WTC11 (cell line): Measurements from ENCODE around the gene CERT1. TPM values are rescaled to one million over a fixed set of nuclear protein-coding genes. Genes with fewer than 3 reads are reported as not detected.

ENCODE experiments used
- AFF4 ChIP-seq: sonication (generic); formaldehyde crosslinking; IDR thresholded peaks from 2 replicates; pipeline ENCODE4 v1.8.1; 2023; ENCODE audit warnings: mild to moderate bottlenecking, missing genetic modification reagents, borderline replicate concordance
- ATF2 ChIP-seq: sonication (generic); formaldehyde crosslinking; IDR thresholded peaks from 2 replicates; pipeline ENCODE4 v1.8.1; 2022; ENCODE audit warnings: low read depth, missing genetic modification reagents, borderline replicate concordance
- CDX4 ChIP-seq: fragments of 250-450 bp; sonication (Bioruptor Pico); IDR thresholded peaks from 2 replicates; pipeline ENCODE4 v1.9.0; 2021; ENCODE audit warnings: moderate library complexity, mild to moderate bottlenecking, inconsistent platforms, borderline replicate concordance
- ERG ChIP-seq: fragments of 250-450 bp; sonication (Bioruptor Pico); IDR thresholded peaks from 2 replicates; pipeline ENCODE4 v1.8.0; 2021; ENCODE audit warnings: mild to moderate bottlenecking
- MLX ChIP-seq: sonication (generic); formaldehyde crosslinking; IDR thresholded peaks from 2 replicates; pipeline ENCODE4 v1.8.1; 2023; ENCODE audit warnings: mild to moderate bottlenecking, missing genetic modification reagents, moderate library complexity
- NFYB ChIP-seq: sonication (generic); formaldehyde crosslinking; conservative IDR thresholded peaks from 2 replicates; pipeline ENCODE4 v1.8.0; 2022; ENCODE audit warnings: low read depth, missing genetic modification reagents
- PREB ChIP-seq: sonication (generic); formaldehyde crosslinking; IDR thresholded peaks from 2 replicates; pipeline ENCODE4 v1.8.1; 2022; ENCODE audit warnings: mild to moderate bottlenecking, missing genetic modification reagents, moderate library complexity, borderline replicate concordance
- PRRX2 ChIP-seq: fragments of 250-450 bp; sonication (Bioruptor Pico); IDR thresholded peaks from 2 replicates; pipeline ENCODE4 v1.8.0; 2021; ENCODE audit warnings: mild to moderate bottlenecking
- ZSCAN18 ChIP-seq: fragments of 250-450 bp; sonication (Bioruptor Pico); IDR thresholded peaks from 2 replicates; pipeline ENCODE4 v2.1.2; 2022; ENCODE audit warnings: mild to moderate bottlenecking, moderate library complexity
- total RNA-seq: library from RNA; stranded (reverse); gene quantifications from 3 replicates; pipeline ENCODE4 v1.2.3, GENCODE V29; 2021

Gene CERT1
- total RNA-seq, 1 experiment from 2014 or later, result 50.8 TPM

GRCh38 chr5:75330404-75330803 lies 181.0 kb downstream of the CERT1 start (continued):
- no peak for TF ChIP-seq PREB (CRISPR knock-in tag)
- no peak for TF ChIP-seq ATF2 (CRISPR knock-in tag)
- TF ChIP-seq PRRX2, result no peak
- no peak for TF ChIP-seq ERG
- TF ChIP-seq MLX (CRISPR knock-in tag), result no peak
- TF ChIP-seq AFF4 (CRISPR knock-in tag), result no peak
- TF ChIP-seq NFYB, result no peak
- TF ChIP-seq ZSCAN18 (CRISPR knock-in tag), result no peak
- no peak for TF ChIP-seq CDX4

Other genes with a start within 250 kb of the CERT1 start
- 137 to 153 TPM (median 145 TPM) in 3 replicates for gene HMGCR, start 174.4 kb downstream of the CERT1 start, total RNA-seq
- gene POLK, start 262 bp upstream of the CERT1 start, total RNA-seq, result 7.1 to 9.9 TPM (median 8.2 TPM) in 3 replicates
- 0.07 to 0.28 TPM (median 0.14 TPM) in 3 replicates for gene ANKDD1B, start 99.8 kb upstream of the CERT1 start, total RNA-seq
- 9.0 to 13.4 TPM (median 10.8 TPM) in 3 replicates for gene POC5, start 205.8 kb upstream of the CERT1 start, total RNA-seq